Hepatocyte (in vitro differentiated cells): ENCODE data around the gene WIPF3.

Experiments
- EZH2 ChIP-seq: fragments of 200-600 bp; sonication (generic); IDR thresholded peaks from 2 replicates; pipeline ENCODE4 v1.6.1; 2016; ENCODE audit warnings: antibody characterized with exemption, mild to moderate bottlenecking, borderline replicate concordance
- EZH2phosphoT487 ChIP-seq: fragments of 200-600 bp; sonication (generic); IDR thresholded peaks from one replicate; pipeline ENCODE4 v1.6.1; 2018; ENCODE audit warnings: antibody characterized with exemption, mild to moderate bottlenecking, low read depth, moderate library complexity; ENCODE audit not compliant: unreplicated experiment, severe bottlenecking
- TF ChIP-seq, protein P1 (sequence below): fragments of 200-600 bp; sonication (generic); IDR thresholded peaks from 2 replicates; pipeline ENCODE4 v1.5.1; 2016; ENCODE audit warnings: antibody characterized with exemption, mild to moderate bottlenecking; ENCODE audit not compliant: poor library complexity

DNA sequence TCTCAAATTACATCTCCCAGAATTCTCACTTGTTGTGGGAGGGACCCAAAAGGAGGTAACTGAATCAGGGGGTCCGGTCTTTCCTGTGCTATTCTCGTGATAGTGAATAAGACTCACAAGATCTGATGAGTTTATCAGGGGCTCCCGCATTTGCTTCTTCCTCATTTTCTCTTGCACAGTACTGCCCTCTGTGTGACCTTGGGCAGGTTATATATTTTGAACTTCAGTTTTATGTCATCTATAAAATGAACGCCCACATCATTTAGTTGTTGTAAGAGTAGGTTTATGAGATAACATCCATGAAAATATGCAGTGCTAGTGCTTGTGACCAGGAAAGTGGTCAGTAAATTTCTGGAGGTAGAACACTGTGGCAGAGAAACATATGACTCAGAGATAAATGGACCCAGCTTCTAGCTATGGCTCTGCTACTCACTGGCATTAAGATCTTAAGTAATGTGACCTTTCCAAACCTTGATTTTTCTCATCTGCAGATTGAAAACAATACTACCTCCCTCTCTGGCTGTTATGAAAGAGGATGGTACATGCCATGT is 139.0 kb downstream of the WIPF3 start:
- TF ChIP-seq, protein P1, sequence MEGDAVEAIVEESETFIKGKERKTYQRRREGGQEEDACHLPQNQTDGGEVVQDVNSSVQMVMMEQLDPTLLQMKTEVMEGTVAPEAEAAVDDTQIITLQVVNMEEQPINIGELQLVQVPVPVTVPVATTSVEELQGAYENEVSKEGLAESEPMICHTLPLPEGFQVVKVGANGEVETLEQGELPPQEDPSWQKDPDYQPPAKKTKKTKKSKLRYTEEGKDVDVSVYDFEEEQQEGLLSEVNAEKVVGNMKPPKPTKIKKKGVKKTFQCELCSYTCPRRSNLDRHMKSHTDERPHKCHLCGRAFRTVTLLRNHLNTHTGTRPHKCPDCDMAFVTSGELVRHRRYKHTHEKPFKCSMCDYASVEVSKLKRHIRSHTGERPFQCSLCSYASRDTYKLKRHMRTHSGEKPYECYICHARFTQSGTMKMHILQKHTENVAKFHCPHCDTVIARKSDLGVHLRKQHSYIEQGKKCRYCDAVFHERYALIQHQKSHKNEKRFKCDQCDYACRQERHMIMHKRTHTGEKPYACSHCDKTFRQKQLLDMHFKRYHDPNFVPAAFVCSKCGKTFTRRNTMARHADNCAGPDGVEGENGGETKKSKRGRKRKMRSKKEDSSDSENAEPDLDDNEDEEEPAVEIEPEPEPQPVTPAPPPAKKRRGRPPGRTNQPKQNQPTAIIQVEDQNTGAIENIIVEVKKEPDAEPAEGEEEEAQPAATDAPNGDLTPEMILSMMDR: no peak
- TF ChIP-seq EZH2: no peak
- TF ChIP-seq EZH2phosphoT487: no peak
